H9 (cell line): ENCODE measurements around the gene SMIM23. TPM values are rescaled to one million over a fixed set of nuclear protein-coding genes. Genes with fewer than 3 reads are reported as not detected.
"Not testable (repeated sequence)": the region's sequence is repeated elsewhere in the genome, so short reads cannot be mapped to it uniquely, and the experiment has no call there.

Source experiments
- DNase-seq: peaks from one replicate; pipeline ENCODE4 v3.0.0-alpha.2; 2017
- H2AFZ ChIP-seq: one replicate; pipeline ENCODE4 v1.6.1; 2013; ENCODE audit warnings: mild to moderate bottlenecking, low read length, control low read depth, moderate library complexity
- H2AK5ac ChIP-seq: 2 replicates; pipeline ENCODE4 v1.6.1; 2013; ENCODE audit warnings: low read length, control low read depth, mixed read lengths; ENCODE audit not compliant: insufficient read length
- H2BK120ac ChIP-seq: one replicate; pipeline ENCODE4 v1.6.1; 2013; ENCODE audit warnings: low read depth, mild to moderate bottlenecking, low read length, control low read depth, inconsistent platforms; ENCODE audit not compliant: poor library complexity, severe bottlenecking
- H2BK12ac ChIP-seq: 2 replicates; pipeline ENCODE4 v1.6.1; 2013; ENCODE audit warnings: low read length, control low read depth, mixed read lengths, low read depth; ENCODE audit not compliant: insufficient read length
- H2BK15ac ChIP-seq: 2 replicates; pipeline ENCODE4 v1.6.1; 2013; ENCODE audit warnings: low read depth, low read length, control low read depth
- H2BK20ac ChIP-seq: one replicate; pipeline ENCODE4 v1.6.1; 2013; ENCODE audit warnings: low read depth, mild to moderate bottlenecking, low read length, control low read depth, inconsistent platforms; ENCODE audit not compliant: poor library complexity, severe bottlenecking
- H2BK5ac ChIP-seq: 2 replicates; pipeline ENCODE4 v1.6.1; 2013; ENCODE audit warnings: low read length, control low read depth, mixed read lengths; ENCODE audit not compliant: insufficient read length
- H3K14ac ChIP-seq: 2 replicates; pipeline ENCODE4 v1.6.1; 2013; ENCODE audit warnings: low read length, control low read depth; ENCODE audit not compliant: insufficient read depth
- H3K18ac ChIP-seq: 2 replicates; pipeline ENCODE4 v1.6.1; 2013; ENCODE audit warnings: low read depth, mild to moderate bottlenecking, mixed read lengths, low read length, control low read depth; ENCODE audit not compliant: insufficient read length
- H3K23ac ChIP-seq: 2 replicates; pipeline ENCODE4 v1.6.1; 2013; ENCODE audit warnings: low read length, control low read depth, mixed read lengths, low read depth; ENCODE audit not compliant: insufficient read length
- H3K23me2 ChIP-seq: 2 replicates; pipeline ENCODE4 v1.6.1; 2013; ENCODE audit warnings: low read depth, mild to moderate bottlenecking, mixed read lengths, low read length, control low read depth; ENCODE audit not compliant: insufficient read length, poor library complexity, severe bottlenecking
- H3K27ac ChIP-seq: 2 replicates; pipeline ENCODE4 v1.5.1; 2013; ENCODE audit warnings: low read length, control low read depth, mixed read lengths, low read depth; ENCODE audit not compliant: insufficient read length
- H3K27me3 ChIP-seq: 2 replicates; pipeline ENCODE4 v1.6.1; 2013; ENCODE audit warnings: low read length, control low read depth, inconsistent platforms; ENCODE audit not compliant: insufficient read depth
- H3K4ac ChIP-seq: 2 replicates; pipeline ENCODE4 v1.6.1; 2013; ENCODE audit warnings: low read depth, mild to moderate bottlenecking, control low read depth, inconsistent platforms, low read length, moderate library complexity
- H3K4me1 ChIP-seq: 2 replicates; pipeline ENCODE4 v1.6.1; 2013; ENCODE audit warnings: low read length, control low read depth, inconsistent platforms; ENCODE audit not compliant: insufficient read depth
- H3K4me2 ChIP-seq: 2 replicates; pipeline ENCODE4 v1.6.1; 2013; ENCODE audit warnings: low read length, control low read depth, mixed read lengths; ENCODE audit not compliant: insufficient read length, insufficient read depth
- H3K56ac ChIP-seq: 2 replicates; pipeline ENCODE4 v1.6.1; 2013; ENCODE audit warnings: low read depth, mild to moderate bottlenecking, mixed read lengths, low read length, control low read depth; ENCODE audit not compliant: insufficient read length
- H3K79me1 ChIP-seq: 2 replicates; pipeline ENCODE4 v1.6.1; 2013; ENCODE audit warnings: low read depth, mild to moderate bottlenecking, moderate library complexity, low read length, control low read depth, inconsistent platforms; ENCODE audit not compliant: insufficient read depth, poor library complexity, severe bottlenecking
- H3K79me2 ChIP-seq: 2 replicates; pipeline ENCODE4 v1.6.1; 2013; ENCODE audit warnings: low read length, control low read depth, inconsistent platforms; ENCODE audit not compliant: insufficient read depth
- H3K9ac ChIP-seq: 2 replicates; pipeline ENCODE4 v1.6.1; 2013; ENCODE audit warnings: low read length, control low read depth, mixed read lengths; ENCODE audit not compliant: insufficient read length; ENCODE audit errors: extremely low read depth
- H3K9me3 ChIP-seq: one replicate; pipeline ENCODE4 v1.6.1; 2013; ENCODE audit warnings: low read depth, low read length, inconsistent platforms; ENCODE audit not compliant: control insufficient read depth
- H3T11ph ChIP-seq: one replicate; pipeline ENCODE4 v1.6.1; 2013; ENCODE audit warnings: mild to moderate bottlenecking, low read length, control low read depth, inconsistent platforms
- H4K20me1 ChIP-seq: one replicate; pipeline ENCODE4 v1.6.1; 2013; ENCODE audit not compliant: control insufficient read depth, insufficient read length, insufficient read depth
- H4K5ac ChIP-seq: 2 replicates; pipeline ENCODE4 v1.6.1; 2013; ENCODE audit warnings: low read depth, mild to moderate bottlenecking, mixed read lengths, low read length, control low read depth; ENCODE audit not compliant: insufficient read length
- H4K8ac ChIP-seq: replicated peaks from 2 replicates; pipeline ENCODE4 v1.6.1; 2013; ENCODE audit warnings: low read length, control low read depth, mixed read lengths, low read depth; ENCODE audit not compliant: insufficient read length
- H4K91ac ChIP-seq: 2 replicates; pipeline ENCODE4 v1.6.1; 2013; ENCODE audit warnings: low read depth, mild to moderate bottlenecking, moderate library complexity, mixed read lengths, low read length, control low read depth; ENCODE audit not compliant: insufficient read length
- H3K27ac Mint-ChIP-seq, 3 experiments: 2 replicates in 2 of 3; 3 replicates in 1 of 3; pipeline ENCODE4 v1.8.0; 2020 to 2021; ENCODE audit warnings: mixed read lengths in 3 of 3, mild to moderate bottlenecking in 1 of 3, moderate library complexity in 1 of 3
- H3K27me3 Mint-ChIP-seq: 2 replicates; pipeline ENCODE4 v1.8.0; 2021; ENCODE audit warnings: low read depth, mild to moderate bottlenecking, moderate library complexity, mixed read lengths
- H3K36me3 Mint-ChIP-seq, 3 experiments: 2 replicates in 2 of 3; 3 replicates in 1 of 3; pipeline ENCODE4 v1.8.0; 2020 to 2021; ENCODE audit warnings: low read depth in 3 of 3, mixed read lengths in 3 of 3; ENCODE audit not compliant: insufficient read depth in 1 of 3
- H3K4me1 Mint-ChIP-seq, 2 experiments: 2 replicates each; pipeline ENCODE4 v1.8.0; 2020; ENCODE audit warnings: mixed read lengths in 2 of 2
- H3K4me3 Mint-ChIP-seq, 2 experiments: 2 replicates in 1 of 2; 3 replicates in 1 of 2; pipeline ENCODE4 v1.8.0; 2020 to 2021; ENCODE audit warnings: mild to moderate bottlenecking in 2 of 2, mixed read lengths in 2 of 2, moderate library complexity in 1 of 2
- H3K9me3 Mint-ChIP-seq, 2 experiments: 2 replicates in 1 of 2; 3 replicates in 1 of 2; pipeline ENCODE4 v1.8.0; 2020; ENCODE audit warnings: mild to moderate bottlenecking in 2 of 2, mixed read lengths in 2 of 2, moderate library complexity in 1 of 2
- CTCF ChIP-seq: fragments of 200-600 bp; sonication (generic); conservative IDR thresholded peaks from 3 replicates; pipeline ENCODE4 v1.8.0; 2021; ENCODE audit warnings: antibody characterized with exemption, mild to moderate bottlenecking
- WGBS: extraction: QIAGEN DNeasy Blood & Tissue Kit; methylation state at CpG from one replicate; pipeline ENCODE4 v1.1.7; 2013; ENCODE audit warnings: missing lambda C conversion rate, low lambda C conversion rate, mixed read lengths; ENCODE audit not compliant: insufficient read length; ENCODE audit errors: extremely low coverage; 5-methylcytosine and 5-hydroxymethylcytosine counted together
- total RNA-seq: library from RNA; stranded (reverse); gene quantifications from 2 replicates; pipeline ENCODE4 v1.2.1, GENCODE V29; 2021

SMIM23 gene
- total RNA-seq, 1 experiment from 2014 or later = not detected

- Histone ChIP-seq H3T11ph (no peak overlapping the region), H3K9me3 (no peaks in the 10 kb centered on the region), H3K79me2 (no peaks in the 10 kb centered on the region), H2BK15ac (no peak overlapping the region), H2BK120ac (no peak overlapping the region), H4K5ac (no peak overlapping the region), H3K23ac (no peak overlapping the region), H2BK12ac (no peak overlapping the region), H3K4me2 (no peak overlapping the region), H3K14ac (no peak overlapping the region), H3K79me1 (no peaks in the 10 kb centered on the region), H2BK5ac (no peak overlapping the region), H2AK5ac (no peak overlapping the region), H2BK20ac (no peak overlapping the region), H3K27me3 (no peaks in the 10 kb centered on the region), H3K4me1 (no peaks in the 10 kb centered on the region), H2AFZ (no peak overlapping the region), H4K20me1 (no peaks in the 10 kb centered on the region), H4K91ac (no peak overlapping the region), H4K8ac (no peak overlapping the region), H3K4ac (no peak overlapping the region), H3K18ac (no peak overlapping the region), H3K27ac (no peak overlapping the region), H3K23me2 (no peaks in the 10 kb centered on the region), H3K9ac (no peak overlapping the region), H3K56ac (no peak overlapping the region)
- Mint-ChIP-seq H3K27me3 (no peaks in the 10 kb centered on the region), H3K27ac (peak overlapping the region in 1 of 3 experiments; percentile 65; a peak in 2 of 7 replicates), H3K36me3 (no peaks in the 10 kb centered on the region; a peak in 2 of 7 replicates), H3K4me3 (no peak overlapping the region), H3K4me1 (peaks cover 0 to 5% of the 10 kb centered on the region in 2 experiments; a peak in 1 of 4 replicates), H3K9me3 (peaks cover 6 to 9% of the 10 kb centered on the region in 2 experiments; a peak in 3 of 5 replicates)
- WGBS = no CpG with 5 or more reads among the region's 19 CpGs
- no peak for DNase-seq
- no peak for TF ChIP-seq CTCF
These were observed 8.6 kb upstream of the SMIM23 start for GRCh38 chr5:171776770-171777759.

GRCh38 chr5:171781744-171782143 is 3.9 kb upstream of the SMIM23 start:
- DNase-seq, H2AFZ ChIP-seq, H4K20me1 ChIP-seq: not testable (repeated sequence)

More at GRCh38 chr5:171781744-171782143, 3.9 kb upstream of the SMIM23 start:
- H4K5ac ChIP-seq, H2AK5ac ChIP-seq, H2BK12ac ChIP-seq, H2BK120ac ChIP-seq, H3K9me3 ChIP-seq, H3K4me1 Mint-ChIP-seq, H3K4ac ChIP-seq, H3K27ac ChIP-seq, H3K23me2 ChIP-seq, H3K23ac ChIP-seq, H2BK5ac ChIP-seq, H3K79me2 ChIP-seq, H3K36me3 Mint-ChIP-seq, H4K91ac ChIP-seq, H3K27me3 ChIP-seq, H3K27ac Mint-ChIP-seq, H3K9ac ChIP-seq, H3K4me3 Mint-ChIP-seq, H3K4me1 ChIP-seq, H2BK20ac ChIP-seq, H3K9me3 Mint-ChIP-seq, H3T11ph ChIP-seq, H3K27me3 Mint-ChIP-seq, H3K79me1 ChIP-seq, H4K8ac ChIP-seq, H2BK15ac ChIP-seq, H3K14ac ChIP-seq, H3K18ac ChIP-seq, H3K4me2 ChIP-seq, H3K56ac ChIP-seq: not testable (repeated sequence)
- no CpG with 5 or more reads among the region's 4 CpGs for WGBS
